AG04449 (cell line): ENCODE measurements around the gene NIP7.
A peak's percentile ranks its signal among the peaks of the same experiment; 100 is the strongest.

ENCODE experiments used
- CTCF ChIA-PET: fragments of 350-600 bp; formaldehyde crosslinking; extraction: SDS; loops from one replicate; lab custom pipeline; 2021; ENCODE audit warnings: antibody characterized with exemption; lab: Yijun Ruan, JAX
- POLR2A ChIA-PET: fragments of 400-600, 350-600 bp; formaldehyde crosslinking; extraction: SDS; loops from one replicate; lab custom pipeline; 2020; ENCODE audit warnings: antibody characterized with exemption, inconsistent platforms; lab: Yijun Ruan, JAX
- DNase-seq: peaks from one replicate; pipeline ENCODE4 v3.0.0-alpha.2; 2010; ENCODE audit warnings: low read depth, low spot score
- H3K4me3 ChIP-seq: 2 replicates; pipeline ENCODE4 v1.5.1; 2011; ENCODE audit warnings: low read depth, mild to moderate bottlenecking, control low read depth, low read length
- TF ChIP-seq, protein P1 (sequence below): IDR thresholded peaks from one replicate; pipeline ENCODE4 v1.5.1; 2011; ENCODE audit warnings: mild to moderate bottlenecking, moderate library complexity, low read length, control low read depth, inconsistent platforms; ENCODE audit not compliant: insufficient read depth; ENCODE audit errors: missing control alignments

The NIP7 gene

DNA sequence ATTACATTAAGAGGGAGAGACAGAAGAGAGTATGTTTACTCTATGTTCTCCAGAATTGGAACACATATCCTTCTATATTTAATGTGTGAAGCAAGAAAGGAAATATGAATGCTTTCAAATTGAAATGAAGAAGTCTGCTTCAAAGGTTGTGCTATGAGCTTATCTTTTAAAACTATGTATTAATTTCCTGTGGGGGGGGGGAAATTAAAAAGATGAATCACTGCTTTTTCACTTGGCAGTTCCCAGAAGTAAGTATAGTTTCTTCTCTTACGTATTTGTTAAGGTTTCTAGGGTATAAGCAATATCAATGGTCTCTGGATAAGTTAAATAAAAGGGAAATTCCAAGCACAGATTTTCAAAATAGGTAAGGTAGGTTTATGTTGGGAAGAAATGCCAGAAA lies 39.2 kb downstream of the NIP7 start:
- ChIA-PET POLR2A (no interaction called here), CTCF (interaction anchor here (0.5 to 1.5 kb wide), 4 partner anchors 17 to 325 kb away, joined by 3 read pairs; partner anchors contain the start of gene COG8)
- no peak for DNase-seq
- no peak overlapping the region for H3K4me3 ChIP-seq
- TF ChIP-seq, protein P1, sequence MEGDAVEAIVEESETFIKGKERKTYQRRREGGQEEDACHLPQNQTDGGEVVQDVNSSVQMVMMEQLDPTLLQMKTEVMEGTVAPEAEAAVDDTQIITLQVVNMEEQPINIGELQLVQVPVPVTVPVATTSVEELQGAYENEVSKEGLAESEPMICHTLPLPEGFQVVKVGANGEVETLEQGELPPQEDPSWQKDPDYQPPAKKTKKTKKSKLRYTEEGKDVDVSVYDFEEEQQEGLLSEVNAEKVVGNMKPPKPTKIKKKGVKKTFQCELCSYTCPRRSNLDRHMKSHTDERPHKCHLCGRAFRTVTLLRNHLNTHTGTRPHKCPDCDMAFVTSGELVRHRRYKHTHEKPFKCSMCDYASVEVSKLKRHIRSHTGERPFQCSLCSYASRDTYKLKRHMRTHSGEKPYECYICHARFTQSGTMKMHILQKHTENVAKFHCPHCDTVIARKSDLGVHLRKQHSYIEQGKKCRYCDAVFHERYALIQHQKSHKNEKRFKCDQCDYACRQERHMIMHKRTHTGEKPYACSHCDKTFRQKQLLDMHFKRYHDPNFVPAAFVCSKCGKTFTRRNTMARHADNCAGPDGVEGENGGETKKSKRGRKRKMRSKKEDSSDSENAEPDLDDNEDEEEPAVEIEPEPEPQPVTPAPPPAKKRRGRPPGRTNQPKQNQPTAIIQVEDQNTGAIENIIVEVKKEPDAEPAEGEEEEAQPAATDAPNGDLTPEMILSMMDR = no peak

DNA sequence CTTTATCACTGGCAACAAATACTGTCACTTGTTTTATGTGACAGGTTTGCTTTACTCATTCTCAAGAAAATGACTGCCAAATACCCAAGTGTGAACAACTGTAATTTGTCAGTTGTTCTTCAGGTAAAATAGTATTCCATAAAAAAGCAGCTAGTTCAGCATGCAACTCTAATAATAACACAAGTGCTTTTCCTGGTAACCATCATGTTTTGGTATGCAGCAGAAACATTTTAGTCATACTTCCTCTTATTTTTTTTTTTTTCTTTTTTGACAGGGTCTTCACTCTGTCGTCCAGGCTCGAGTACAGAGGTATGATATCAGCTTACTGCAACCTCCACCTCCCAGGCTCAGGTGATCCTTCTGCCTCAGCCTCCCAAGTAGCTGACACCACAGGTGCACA lies 41.7 kb downstream of the NIP7 start:
- ChIA-PET CTCF (interaction anchor here (0.9 to 4.3 kb wide), 4 partner anchors 15 to 373 kb away, joined by 3 to 29 read pairs (median 4); partner anchors contain the start of gene NOB1), POLR2A (no interaction called here)
- DNase-seq = no peak
- no peak overlapping the region for H3K4me3 ChIP-seq
- TF ChIP-seq, protein P1 = no peak

DNA sequence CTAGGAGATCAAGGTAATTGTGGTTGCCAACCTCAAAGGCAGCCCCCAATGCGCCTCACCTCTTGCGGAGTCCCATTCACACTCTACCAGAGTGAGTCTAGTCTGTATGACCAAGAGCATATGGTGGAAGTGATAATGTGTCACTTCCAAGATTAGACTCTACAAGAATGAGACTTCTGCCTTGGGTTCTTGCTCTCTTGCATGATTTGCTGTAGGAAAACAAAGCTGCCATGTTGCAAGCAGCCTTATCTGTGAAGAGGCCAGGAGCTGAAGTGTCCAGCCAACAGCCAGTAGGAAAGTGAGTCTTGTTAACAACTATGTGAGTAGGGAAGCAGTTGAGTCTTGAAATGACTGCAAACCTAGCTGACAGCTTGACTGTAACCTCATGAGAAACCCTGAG lies 42.8 kb downstream of the NIP7 start:
- TF ChIP-seq, protein P1 = no peak
- CTCF ChIA-PET = interaction anchor here (2.3 to 4.3 kb wide), 2 partner anchors 14 to 17 kb away, joined by 6 to 29 read pairs; no protein-coding TSS in a partner anchor
- POLR2A ChIA-PET = no interaction called here
- no peak for DNase-seq
- H3K4me3 ChIP-seq = no peak overlapping the region

DNA sequence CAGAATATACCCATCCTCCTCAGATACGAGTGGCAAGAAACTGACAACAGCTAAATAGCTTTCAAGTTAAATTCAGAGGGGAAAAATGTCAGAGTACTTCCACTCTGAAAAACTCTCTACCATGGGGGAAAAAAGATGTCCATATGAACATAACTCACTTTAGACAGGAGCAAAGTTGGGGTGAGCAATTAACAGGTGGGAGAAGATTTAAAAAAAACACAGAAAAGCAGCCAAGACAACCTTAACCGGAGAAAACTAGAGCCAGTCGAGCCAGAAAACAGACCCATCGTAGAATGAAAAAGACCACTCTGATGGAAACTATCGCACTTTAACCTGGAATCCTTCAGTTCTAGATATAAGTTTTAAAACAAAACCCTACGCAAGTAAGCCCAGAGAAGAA lies 45.4 kb downstream of the NIP7 start:
- no peak for DNase-seq
- H3K4me3 ChIP-seq = peak overlapping the region; percentile 88
- CTCF ChIA-PET = interaction anchor here (1.4 to 4.8 kb wide), 4 partner anchors 11 to 369 kb away, joined by 4 to 29 read pairs (median 14); partner anchors contain the start of gene NOB1
- POLR2A ChIA-PET = interaction anchor here (0.6 to 0.7 kb wide), 2 partner anchors 11 to 179 kb away, joined by 3 read pairs; no protein-coding TSS in a partner anchor
- TF ChIP-seq, protein P1 = no peak

DNA sequence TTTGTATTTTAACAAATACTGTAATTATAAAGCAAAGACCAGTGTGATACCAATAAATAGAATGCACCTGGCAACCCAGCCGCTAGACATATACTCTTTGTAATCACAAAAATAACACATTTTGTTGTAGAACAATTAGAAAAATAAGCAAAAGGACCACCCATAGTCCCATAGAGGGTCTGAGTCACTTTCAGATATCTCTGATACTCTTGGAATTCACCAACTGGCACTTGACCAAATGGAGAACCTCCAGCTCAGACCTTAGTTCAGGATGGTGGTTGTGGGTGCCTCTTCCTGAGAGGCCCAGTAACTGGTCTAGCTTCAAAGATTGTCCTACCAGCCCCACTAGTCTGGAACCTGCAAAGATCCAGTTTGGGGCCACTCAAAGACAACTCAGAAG lies 47.0 kb downstream of the NIP7 start:
- TF ChIP-seq, protein P1 = no peak
- no peak overlapping the region for H3K4me3 ChIP-seq
- no peak for DNase-seq
- ChIA-PET POLR2A (interaction anchor here (1.0 kb wide), 1 partner anchor 11 kb away, joined by 3 read pairs; no protein-coding TSS in a partner anchor), CTCF (interaction anchor here (1.0 to 4.8 kb wide), 4 partner anchors 9 to 368 kb away, joined by 3 to 27 read pairs (median 14); partner anchors contain the start of gene NOB1)
